ENCODE measurements around the gene PALMD. TPM values are rescaled to one million over a fixed set of nuclear protein-coding genes. Genes with fewer than 3 reads are reported as not detected.

The PALMD gene
- total RNA-seq, 1 experiment from 2014 or later, result not detected

GRCh38 chr1:99675292-99675691 is 29.4 kb downstream of the PALMD start:
- H2AFZ ChIP-seq (ENCODE audit: low read length), result no peak overlapping the region
- no peak overlapping the region for H2BK12ac ChIP-seq (ENCODE audit: insufficient read length, low read depth, low read length)
- H3K4me2 ChIP-seq (ENCODE audit: insufficient read depth, insufficient read length, low read length), result no peak overlapping the region
- no peaks in the 10 kb centered on the region for H4K20me1 ChIP-seq (ENCODE audit: control insufficient read depth, insufficient read depth, insufficient read length)
- no peak overlapping the region for H2BK5ac ChIP-seq (ENCODE audit: insufficient read length, low read length)
- H3K56ac ChIP-seq (ENCODE audit: insufficient read length, low read depth, low read length), result no peak overlapping the region
- H3K27me3 Mint-ChIP-seq (ENCODE audit: low read depth), result no peaks in the 10 kb centered on the region
- no peak for DNase-seq
- H3K36me3 Mint-ChIP-seq (ENCODE audit: insufficient read depth in 1 of 3, low read depth in 3 of 3), result no peaks in the 10 kb centered on the region
- no peaks in the 10 kb centered on the region for H3K79me1 ChIP-seq (ENCODE audit: insufficient read depth, low read depth, low read length, poor library complexity, severe bottlenecking)
- H3K9me3 Mint-ChIP-seq, result no peaks in the 10 kb centered on the region
- H2BK20ac ChIP-seq (ENCODE audit: low read depth, low read length, poor library complexity, severe bottlenecking), result no peak overlapping the region
- H4K8ac ChIP-seq (replicated peaks; ENCODE audit: insufficient read length, low read depth, low read length), result no peak overlapping the region
- no peak overlapping the region for H4K91ac ChIP-seq (ENCODE audit: insufficient read length, low read depth, low read length)
- H4K5ac ChIP-seq (ENCODE audit: insufficient read length, low read depth, low read length), result no peak overlapping the region
- TF ChIP-seq CTCF (conservative IDR thresholded peaks at IDR 0.05), result no peak
- no peak overlapping the region for H2BK15ac ChIP-seq (ENCODE audit: low read depth, low read length)
- H3K4me3 Mint-ChIP-seq, result no peak overlapping the region
- no peaks in the 10 kb centered on the region for H3K79me2 ChIP-seq (ENCODE audit: insufficient read depth, low read length)
- H3K18ac ChIP-seq (ENCODE audit: insufficient read length, low read depth, low read length), result no peak overlapping the region
- H3K27ac ChIP-seq (ENCODE audit: insufficient read length, low read depth, low read length), result no peak overlapping the region
- H3K9me3 ChIP-seq (ENCODE audit: control insufficient read depth, low read depth, low read length), result no peaks in the 10 kb centered on the region
- H3K9ac ChIP-seq (ENCODE audit: extremely low read depth, insufficient read length, low read length), result no peak overlapping the region
- no peak overlapping the region for H2BK120ac ChIP-seq (ENCODE audit: low read depth, low read length, poor library complexity, severe bottlenecking)
- H3K4ac ChIP-seq (ENCODE audit: low read depth, low read length), result no peak overlapping the region
- H3T11ph ChIP-seq (ENCODE audit: low read length), result no peak overlapping the region
- peaks cover 2 to 5% of the 10 kb centered on the region in 2 experiments for H3K4me1 Mint-ChIP-seq
- H3K14ac ChIP-seq (ENCODE audit: insufficient read depth, low read length), result no peak overlapping the region
- no peaks in the 10 kb centered on the region for H3K27me3 ChIP-seq (ENCODE audit: insufficient read depth, low read length)
- H3K4me1 ChIP-seq (ENCODE audit: insufficient read depth, low read length), result no peaks in the 10 kb centered on the region
- no peak overlapping the region for H3K27ac Mint-ChIP-seq
- no peak overlapping the region for H3K23ac ChIP-seq (ENCODE audit: insufficient read length, low read depth, low read length)
- no peaks in the 10 kb centered on the region for H3K23me2 ChIP-seq (ENCODE audit: insufficient read length, low read depth, low read length, poor library complexity, severe bottlenecking)
- no peak overlapping the region for H2AK5ac ChIP-seq (ENCODE audit: insufficient read length, low read length)

Measured in H9 (cell line).